Measurements from ENCODE around the gene SCAMP5. TPM values are rescaled to one million over a fixed set of nuclear protein-coding genes. Genes with fewer than 3 reads are reported as not detected.
A peak's percentile ranks its signal among the peaks of the same experiment; 100 is the strongest.

The SCAMP5 gene
- total RNA-seq, 1 experiment from 2014 or later = 11.8 TPM

DNA sequence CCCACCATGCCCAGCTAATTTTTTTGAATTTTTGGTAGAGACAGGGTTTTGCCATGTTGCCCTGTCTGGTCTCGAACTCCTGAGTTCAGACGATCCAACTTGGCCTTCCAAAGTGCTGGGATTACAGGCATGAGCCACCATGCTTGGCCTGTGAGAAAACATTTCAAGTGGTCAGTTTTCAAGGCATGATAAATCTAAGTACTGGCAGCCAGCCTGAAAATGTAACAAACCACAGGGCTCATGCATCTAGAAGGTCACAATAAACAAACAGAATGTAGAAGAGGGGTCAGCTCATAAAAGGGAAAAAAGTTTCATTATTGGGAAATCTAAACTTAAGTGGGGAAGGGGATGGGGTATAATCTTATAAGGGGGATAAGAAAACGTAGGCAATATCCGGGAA is 68.0 kb downstream of the SCAMP5 start:
- Histone ChIP-seq H3K4me1 (peaks cover 79% of the 10 kb centered on the region), H3K9me3 (no peaks in the 10 kb centered on the region), H3K4me3 (ENCODE audit: low read depth, low read length) (no peak overlapping the region), H3K36me3 (ENCODE audit: control insufficient read depth, insufficient read depth, low read length) (no peaks in the 10 kb centered on the region), H3K27me3 (replicated peaks; ENCODE audit: control insufficient read depth, insufficient read depth, low read length) (no peaks in the 10 kb centered on the region)
- H3K4me3 Mint-ChIP-seq (ENCODE audit: unreplicated experiment) = peak overlapping the region; percentile 65
- DNase-seq = no peak
- H3K9me3 Mint-ChIP-seq (ENCODE audit: unreplicated experiment) = no peaks in the 10 kb centered on the region
- POLR2A ChIA-PET = no interaction called here
- CTCF ChIA-PET = no interaction called here
- no TSS peak for BruUV-seq (replicated peaks)
- H3K4me1 Mint-ChIP-seq (ENCODE audit: low read depth, unreplicated experiment) = peaks cover 44% of the 10 kb centered on the region
- H3K27me3 Mint-ChIP-seq (ENCODE audit: insufficient read depth, unreplicated experiment) = no peaks in the 10 kb centered on the region
- intact Hi-C loops (cut with micrococcal nuclease; ENCODE audit: unreplicated experiment) = no loop called here
- TF ChIP-seq, protein P1, sequence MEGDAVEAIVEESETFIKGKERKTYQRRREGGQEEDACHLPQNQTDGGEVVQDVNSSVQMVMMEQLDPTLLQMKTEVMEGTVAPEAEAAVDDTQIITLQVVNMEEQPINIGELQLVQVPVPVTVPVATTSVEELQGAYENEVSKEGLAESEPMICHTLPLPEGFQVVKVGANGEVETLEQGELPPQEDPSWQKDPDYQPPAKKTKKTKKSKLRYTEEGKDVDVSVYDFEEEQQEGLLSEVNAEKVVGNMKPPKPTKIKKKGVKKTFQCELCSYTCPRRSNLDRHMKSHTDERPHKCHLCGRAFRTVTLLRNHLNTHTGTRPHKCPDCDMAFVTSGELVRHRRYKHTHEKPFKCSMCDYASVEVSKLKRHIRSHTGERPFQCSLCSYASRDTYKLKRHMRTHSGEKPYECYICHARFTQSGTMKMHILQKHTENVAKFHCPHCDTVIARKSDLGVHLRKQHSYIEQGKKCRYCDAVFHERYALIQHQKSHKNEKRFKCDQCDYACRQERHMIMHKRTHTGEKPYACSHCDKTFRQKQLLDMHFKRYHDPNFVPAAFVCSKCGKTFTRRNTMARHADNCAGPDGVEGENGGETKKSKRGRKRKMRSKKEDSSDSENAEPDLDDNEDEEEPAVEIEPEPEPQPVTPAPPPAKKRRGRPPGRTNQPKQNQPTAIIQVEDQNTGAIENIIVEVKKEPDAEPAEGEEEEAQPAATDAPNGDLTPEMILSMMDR (IDR thresholded peaks at IDR 0.05; ENCODE audit: insufficient read depth in 1 of 2, low read depth in 1 of 2, low read length in 1 of 2, severe bottlenecking in 1 of 2, unreplicated experiment in 1 of 2) = no peak
- peaks cover 18% of the 10 kb centered on the region for H3K36me3 Mint-ChIP-seq (ENCODE audit: insufficient read depth, unreplicated experiment)
- peak overlapping the region; percentile 92 for H3K27ac Mint-ChIP-seq (ENCODE audit: unreplicated experiment)

DNA sequence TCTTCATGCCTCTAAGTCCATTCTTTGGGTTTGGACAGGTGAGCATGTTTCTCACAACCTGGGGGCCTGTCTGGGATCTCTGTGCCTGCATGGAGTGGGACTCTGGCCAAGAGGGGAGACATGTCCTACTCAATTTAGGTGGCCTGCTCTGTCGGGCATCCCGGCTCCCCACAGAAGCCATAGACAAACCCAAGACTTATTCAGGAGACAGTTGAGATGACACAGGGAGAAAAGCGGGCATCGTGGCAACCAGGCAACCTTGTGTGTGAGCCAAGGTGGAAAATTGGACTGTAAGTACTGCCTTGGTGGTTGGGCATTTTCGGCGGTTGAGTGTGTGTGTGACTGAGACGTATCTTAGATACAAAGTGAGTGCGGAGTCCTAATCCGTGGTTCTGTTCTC is 68.5 kb downstream of the SCAMP5 start:
- Mint-ChIP-seq H3K4me1 (ENCODE audit: low read depth, unreplicated experiment) (peaks cover 47% of the 10 kb centered on the region), H3K27ac (ENCODE audit: unreplicated experiment) (peak overlapping the region; percentile 92), H3K27me3 (ENCODE audit: insufficient read depth, unreplicated experiment) (no peaks in the 10 kb centered on the region), H3K9me3 (ENCODE audit: unreplicated experiment) (no peaks in the 10 kb centered on the region), H3K36me3 (ENCODE audit: insufficient read depth, unreplicated experiment) (peaks cover 18% of the 10 kb centered on the region), H3K4me3 (ENCODE audit: unreplicated experiment) (peak overlapping the region; percentile 65)
- intact Hi-C loops (cut with micrococcal nuclease; ENCODE audit: unreplicated experiment) = loop anchor here (2.0 kb wide), 1 partner anchor 77 kb away; no protein-coding TSS in a partner anchor
- H3K9me3 ChIP-seq = no peaks in the 10 kb centered on the region
- H3K36me3 ChIP-seq (ENCODE audit: control insufficient read depth, insufficient read depth, low read length) = no peaks in the 10 kb centered on the region
- no peak for DNase-seq
- H3K4me3 ChIP-seq (ENCODE audit: low read depth, low read length) = no peak overlapping the region
- ChIA-PET CTCF (no interaction called here), POLR2A (no interaction called here)
- TF ChIP-seq, protein P1 (IDR thresholded peaks at IDR 0.05; ENCODE audit: insufficient read depth in 1 of 2, low read depth in 1 of 2, low read length in 1 of 2, severe bottlenecking in 1 of 2, unreplicated experiment in 1 of 2) = no peak
- peaks cover 76% of the 10 kb centered on the region for H3K4me1 ChIP-seq
- BruUV-seq (replicated peaks) = TSS peak; percentile 34
- H3K27me3 ChIP-seq (replicated peaks; ENCODE audit: control insufficient read depth, insufficient read depth, low read length) = no peaks in the 10 kb centered on the region

DNA sequence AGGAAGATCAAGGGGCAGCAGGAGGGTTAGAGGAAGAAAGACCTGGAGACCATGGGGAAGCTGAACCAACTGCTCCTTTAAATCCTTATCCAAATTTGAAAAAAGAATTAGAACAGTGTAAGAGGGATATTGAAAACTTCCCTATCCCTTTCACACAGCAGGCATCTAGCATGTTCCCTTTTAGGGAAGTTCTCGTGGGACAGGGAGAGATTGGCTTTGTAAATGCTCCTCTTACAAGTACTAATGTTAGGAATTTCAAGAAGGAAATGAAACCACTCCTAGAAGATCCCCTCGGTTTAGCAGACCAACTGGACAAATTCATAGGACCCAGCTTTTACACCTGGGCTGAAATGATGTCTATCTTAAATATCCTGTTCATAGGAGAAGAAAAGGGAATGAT is 69.5 kb downstream of the SCAMP5 start:
- ChIA-PET CTCF (interaction anchor here (1.3 to 1.9 kb wide), 3 partner anchors 22 to 140 kb away, joined by 9 to 10 read pairs (median 9); no protein-coding TSS in a partner anchor), POLR2A (interaction anchor here (0.6 to 2.0 kb wide), 2 partner anchors 137 to 213 kb away, joined by 3 to 17 read pairs; partner anchors contain the start of gene C15orf39)
- H3K27ac Mint-ChIP-seq (ENCODE audit: unreplicated experiment) = peak overlapping the region; percentile 92
- peaks cover 68% of the 10 kb centered on the region for H3K4me1 ChIP-seq
- no peak for DNase-seq
- peaks cover 18% of the 10 kb centered on the region for H3K36me3 Mint-ChIP-seq (ENCODE audit: insufficient read depth, unreplicated experiment)
- no TSS peak for BruUV-seq (replicated peaks)
- no peaks in the 10 kb centered on the region for H3K27me3 Mint-ChIP-seq (ENCODE audit: insufficient read depth, unreplicated experiment)
- H3K9me3 Mint-ChIP-seq (ENCODE audit: unreplicated experiment) = no peaks in the 10 kb centered on the region
- intact Hi-C loops (cut with micrococcal nuclease; ENCODE audit: unreplicated experiment) = loop anchor here (2.0 to 5.0 kb wide), 2 partner anchors 76 to 97 kb away; no protein-coding TSS in a partner anchor
- TF ChIP-seq, protein P1 (IDR thresholded peaks at IDR 0.05; ENCODE audit: insufficient read depth in 1 of 2, low read depth in 1 of 2, low read length in 1 of 2, severe bottlenecking in 1 of 2, unreplicated experiment in 1 of 2) = no peak
- peak overlapping the region; percentile 65 for H3K4me3 Mint-ChIP-seq (ENCODE audit: unreplicated experiment)
- no peaks in the 10 kb centered on the region for H3K36me3 ChIP-seq (ENCODE audit: control insufficient read depth, insufficient read depth, low read length)
- H3K27me3 ChIP-seq (replicated peaks; ENCODE audit: control insufficient read depth, insufficient read depth, low read length) = no peaks in the 10 kb centered on the region
- H3K4me1 Mint-ChIP-seq (ENCODE audit: low read depth, unreplicated experiment) = peaks cover 54% of the 10 kb centered on the region
- no peaks in the 10 kb centered on the region for H3K9me3 ChIP-seq
- H3K4me3 ChIP-seq (ENCODE audit: low read depth, low read length) = no peak overlapping the region
